PFSK-1 (cell line): Measurements from ENCODE around the gene CNTNAP5.

Experiments used
- FOXP2 ChIP-seq: optimal IDR thresholded peaks from 2 replicates; pipeline ENCODE3; 2011; ENCODE audit warnings: borderline replicate concordance, control low read depth, inconsistent platforms; ENCODE audit not compliant: insufficient read depth; ENCODE audit errors: extremely low read length, extremely low read depth
- POLR2AphosphoS5 ChIP-seq: IDR thresholded peaks from 2 replicates; pipeline ENCODE4 v1.6.1; 2012; ENCODE audit warnings: low read depth, mild to moderate bottlenecking, control low read depth, low read length, moderate library complexity
- SIN3A ChIP-seq: IDR thresholded peaks from 2 replicates; pipeline ENCODE4 v1.6.1; 2012; ENCODE audit warnings: mild to moderate bottlenecking, low read length, moderate library complexity, borderline replicate concordance; ENCODE audit not compliant: insufficient read depth
- TAF1 ChIP-seq: IDR thresholded peaks from 2 replicates; pipeline ENCODE4 v1.6.1; 2012; ENCODE audit warnings: low read length, control low read depth, borderline replicate concordance; ENCODE audit not compliant: insufficient read depth
- TF ChIP-seq, protein P1 (sequence below), 2 experiments: IDR thresholded peaks; 2 replicates each; pipeline versions ENCODE4 v1.6.1 to v1.8.0; 2011 to 2012; ENCODE audit warnings: low read depth in 2 of 2, low read length in 2 of 2, control low read depth in 1 of 2, inconsistent platforms in 1 of 2, mild to moderate bottlenecking in 1 of 2, moderate library complexity in 1 of 2; ENCODE audit not compliant: insufficient read depth in 1 of 2

CNTNAP5 gene

DNA sequence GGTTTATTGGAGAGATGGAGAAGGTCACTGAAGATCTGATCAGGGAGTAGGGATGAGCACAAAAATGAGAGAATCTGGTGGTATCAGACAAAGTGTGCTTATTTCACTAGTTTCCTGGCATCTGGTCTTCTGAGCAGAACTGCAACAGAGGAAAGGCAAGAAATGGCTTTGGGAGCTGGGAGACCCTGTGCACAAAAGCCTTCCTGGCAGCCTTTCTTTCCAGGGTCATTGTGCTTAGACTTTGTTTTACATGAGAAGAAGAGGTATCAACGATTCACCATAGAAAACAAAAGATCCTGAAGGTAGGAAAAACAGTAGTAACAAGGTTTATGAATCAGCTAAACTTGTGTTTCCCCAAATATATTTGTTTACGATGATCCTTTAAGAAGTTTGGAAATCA lies 162.9 kb downstream of the CNTNAP5 start:
- TF ChIP-seq POLR2AphosphoS5, result no peak
- TF ChIP-seq, protein P1, sequence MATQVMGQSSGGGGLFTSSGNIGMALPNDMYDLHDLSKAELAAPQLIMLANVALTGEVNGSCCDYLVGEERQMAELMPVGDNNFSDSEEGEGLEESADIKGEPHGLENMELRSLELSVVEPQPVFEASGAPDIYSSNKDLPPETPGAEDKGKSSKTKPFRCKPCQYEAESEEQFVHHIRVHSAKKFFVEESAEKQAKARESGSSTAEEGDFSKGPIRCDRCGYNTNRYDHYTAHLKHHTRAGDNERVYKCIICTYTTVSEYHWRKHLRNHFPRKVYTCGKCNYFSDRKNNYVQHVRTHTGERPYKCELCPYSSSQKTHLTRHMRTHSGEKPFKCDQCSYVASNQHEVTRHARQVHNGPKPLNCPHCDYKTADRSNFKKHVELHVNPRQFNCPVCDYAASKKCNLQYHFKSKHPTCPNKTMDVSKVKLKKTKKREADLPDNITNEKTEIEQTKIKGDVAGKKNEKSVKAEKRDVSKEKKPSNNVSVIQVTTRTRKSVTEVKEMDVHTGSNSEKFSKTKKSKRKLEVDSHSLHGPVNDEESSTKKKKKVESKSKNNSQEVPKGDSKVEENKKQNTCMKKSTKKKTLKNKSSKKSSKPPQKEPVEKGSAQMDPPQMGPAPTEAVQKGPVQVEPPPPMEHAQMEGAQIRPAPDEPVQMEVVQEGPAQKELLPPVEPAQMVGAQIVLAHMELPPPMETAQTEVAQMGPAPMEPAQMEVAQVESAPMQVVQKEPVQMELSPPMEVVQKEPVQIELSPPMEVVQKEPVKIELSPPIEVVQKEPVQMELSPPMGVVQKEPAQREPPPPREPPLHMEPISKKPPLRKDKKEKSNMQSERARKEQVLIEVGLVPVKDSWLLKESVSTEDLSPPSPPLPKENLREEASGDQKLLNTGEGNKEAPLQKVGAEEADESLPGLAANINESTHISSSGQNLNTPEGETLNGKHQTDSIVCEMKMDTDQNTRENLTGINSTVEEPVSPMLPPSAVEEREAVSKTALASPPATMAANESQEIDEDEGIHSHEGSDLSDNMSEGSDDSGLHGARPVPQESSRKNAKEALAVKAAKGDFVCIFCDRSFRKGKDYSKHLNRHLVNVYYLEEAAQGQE (IDR thresholded peaks at IDR 0.05; ENCODE audit: insufficient read depth in 1 of 2, low read depth in 2 of 2, low read length in 2 of 2), result no peak
- TF ChIP-seq SIN3A, result no peak
- no peak for TF ChIP-seq FOXP2
- no peak for TF ChIP-seq TAF1

DNA sequence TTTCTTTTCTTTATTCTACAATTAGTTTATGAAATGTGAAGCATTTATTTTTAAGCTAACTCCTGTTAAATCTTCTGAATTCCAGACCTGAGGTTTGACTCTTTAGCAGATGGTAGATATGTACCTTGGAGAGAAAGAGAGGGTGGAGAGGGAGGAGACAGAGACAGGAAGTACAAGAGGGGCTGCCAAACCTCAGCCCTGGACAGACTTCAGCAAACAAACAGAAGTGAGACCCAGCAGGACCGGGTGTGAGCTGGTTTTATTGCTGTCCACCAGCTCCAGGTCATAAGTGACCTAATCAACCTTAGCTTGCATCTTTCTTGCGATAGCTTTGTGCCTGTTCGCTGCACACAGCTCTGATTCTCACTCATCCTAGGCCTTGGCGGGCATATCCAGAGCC lies 168.6 kb downstream of the CNTNAP5 start:
- TF ChIP-seq SIN3A (no peak), FOXP2 (no peak), TAF1 (no peak), POLR2AphosphoS5 (no peak)
- TF ChIP-seq, protein P1 (IDR thresholded peaks at IDR 0.05; ENCODE audit: insufficient read depth in 1 of 2, low read depth in 2 of 2, low read length in 2 of 2), result no peak

DNA sequence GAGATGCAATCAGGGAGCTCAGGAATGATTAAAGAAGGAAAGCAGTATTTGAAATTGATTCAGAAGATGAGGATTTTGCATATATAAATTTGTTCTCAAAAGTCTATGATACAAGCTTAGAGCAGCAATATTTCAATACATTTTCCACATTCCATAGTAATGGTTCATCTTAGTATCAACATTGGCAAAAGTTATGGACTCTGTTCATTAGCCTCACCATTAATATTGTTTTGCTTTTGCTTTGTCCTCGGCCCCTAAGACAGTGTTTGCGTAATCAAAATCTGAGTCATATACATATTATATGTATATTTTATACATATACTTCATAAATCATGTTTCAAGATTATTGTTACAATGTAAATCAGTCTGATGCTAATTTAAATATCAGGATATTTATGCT lies 176.6 kb downstream of the CNTNAP5 start:
- no peak for TF ChIP-seq POLR2AphosphoS5
- TF ChIP-seq, protein P1 (IDR thresholded peaks at IDR 0.05; ENCODE audit: insufficient read depth in 1 of 2, low read depth in 2 of 2, low read length in 2 of 2), result no peak
- no peak for TF ChIP-seq FOXP2

DNA sequence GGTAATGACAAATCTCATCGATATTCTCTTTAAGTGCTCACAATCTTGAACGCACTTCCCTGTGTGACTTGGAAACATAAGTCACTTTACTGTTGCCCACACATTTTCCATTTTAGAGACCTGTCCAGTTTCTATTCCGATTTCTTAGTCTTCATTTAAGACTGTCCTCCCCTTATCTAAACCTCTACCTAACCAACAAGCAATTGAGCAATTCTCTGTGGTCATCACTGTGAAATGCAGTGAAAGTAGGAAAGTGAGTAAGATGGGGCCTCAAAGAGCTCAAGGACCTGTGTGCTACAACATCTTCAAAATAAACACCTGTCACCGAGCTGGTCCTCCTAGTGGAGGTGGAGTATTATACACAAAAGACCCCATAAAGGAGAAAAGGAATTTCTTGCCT lies 184.4 kb downstream of the CNTNAP5 start:
- TF ChIP-seq, protein P1 (IDR thresholded peaks at IDR 0.05; ENCODE audit: insufficient read depth in 1 of 2, low read depth in 2 of 2, low read length in 2 of 2), result no peak
- TF ChIP-seq POLR2AphosphoS5 (no peak), FOXP2 (no peak), SIN3A (no peak), TAF1 (no peak)

DNA sequence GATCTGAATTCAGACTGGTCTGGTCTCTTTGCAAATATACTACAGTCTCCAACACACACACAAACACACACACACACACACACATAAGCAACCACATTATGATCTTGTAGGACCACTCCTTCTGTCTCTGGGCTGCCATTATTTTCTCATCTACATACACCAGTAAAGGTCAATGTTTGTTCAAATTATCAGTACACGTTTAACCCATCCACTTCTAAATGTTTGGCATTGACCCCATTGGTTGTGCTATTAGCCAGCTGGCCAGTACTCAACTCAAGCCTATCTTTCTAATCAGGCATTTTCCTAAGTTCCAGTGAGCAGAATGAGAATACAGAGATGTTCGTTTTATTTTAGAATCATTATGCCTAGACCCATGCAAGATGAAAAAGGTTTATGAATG lies 186.4 kb downstream of the CNTNAP5 start:
- TF ChIP-seq TAF1, result no peak
- no peak for TF ChIP-seq FOXP2
- TF ChIP-seq, protein P1 (IDR thresholded peaks at IDR 0.05; ENCODE audit: insufficient read depth in 1 of 2, low read depth in 2 of 2, low read length in 2 of 2), result no peak
